GM21737 (cell line): Measurements from ENCODE around the gene CDH1.

Experiments
- ATAC-seq: cut with Tn5 transposase; IDR thresholded peaks from one replicate; pipeline ENCODE4 v1.9.1; 2021; ENCODE audit warnings: mild to moderate bottlenecking, moderate library complexity; ENCODE audit not compliant: unreplicated experiment

CDH1 gene

DNA sequence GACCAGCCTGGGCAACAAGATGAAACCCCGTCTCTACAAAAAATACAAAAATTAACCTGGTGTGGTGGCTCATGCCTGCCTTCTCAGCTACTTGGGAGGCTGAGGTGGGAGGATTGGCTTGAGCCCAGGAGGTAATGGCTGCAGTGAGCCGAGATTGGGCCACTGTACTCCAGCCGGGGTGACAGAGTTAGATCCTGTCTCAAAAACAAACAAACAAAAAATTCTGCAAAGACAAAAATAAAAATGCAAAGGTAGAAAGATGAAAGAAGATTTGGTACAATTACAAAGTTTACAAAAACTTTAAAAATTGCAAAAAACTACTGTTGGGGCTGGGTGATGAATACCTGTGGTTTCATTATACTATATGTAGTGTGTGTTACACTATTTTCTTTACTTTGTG is 5.5 kb upstream of the CDH1 start:
- no peak for ATAC-seq

DNA sequence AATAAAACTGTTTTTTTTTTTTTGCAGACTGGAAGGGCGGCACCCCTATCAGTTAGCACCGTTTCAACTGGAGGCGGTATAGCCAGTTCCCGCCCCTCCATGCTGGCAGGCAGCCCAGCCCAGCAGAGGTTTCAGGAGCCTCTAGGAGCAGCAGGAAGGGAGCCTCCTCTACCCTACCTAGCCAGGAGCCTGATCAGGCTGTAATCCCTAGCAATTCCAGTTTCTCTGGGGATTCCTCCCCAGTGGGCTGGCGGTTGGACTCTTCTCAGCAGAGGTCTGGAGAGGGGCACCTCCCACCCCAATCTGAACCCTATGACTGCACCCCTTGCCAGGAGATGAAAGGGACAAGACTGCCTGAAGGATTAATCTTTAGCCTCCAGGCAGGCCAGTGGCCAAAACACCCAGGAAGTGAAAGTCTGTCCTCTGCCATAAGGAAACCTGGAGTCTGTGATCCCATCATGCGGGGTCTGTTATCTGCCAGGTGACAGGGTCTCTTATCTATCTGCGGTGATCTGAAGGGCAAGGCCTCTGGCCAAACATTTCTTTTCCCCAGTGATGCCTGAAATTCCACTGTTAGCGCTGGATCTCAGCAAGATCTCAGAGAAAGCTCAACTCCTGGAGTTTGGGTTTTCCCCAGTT is 4.9 kb upstream of the CDH1 start:
- ATAC-seq: no peak

DNA sequence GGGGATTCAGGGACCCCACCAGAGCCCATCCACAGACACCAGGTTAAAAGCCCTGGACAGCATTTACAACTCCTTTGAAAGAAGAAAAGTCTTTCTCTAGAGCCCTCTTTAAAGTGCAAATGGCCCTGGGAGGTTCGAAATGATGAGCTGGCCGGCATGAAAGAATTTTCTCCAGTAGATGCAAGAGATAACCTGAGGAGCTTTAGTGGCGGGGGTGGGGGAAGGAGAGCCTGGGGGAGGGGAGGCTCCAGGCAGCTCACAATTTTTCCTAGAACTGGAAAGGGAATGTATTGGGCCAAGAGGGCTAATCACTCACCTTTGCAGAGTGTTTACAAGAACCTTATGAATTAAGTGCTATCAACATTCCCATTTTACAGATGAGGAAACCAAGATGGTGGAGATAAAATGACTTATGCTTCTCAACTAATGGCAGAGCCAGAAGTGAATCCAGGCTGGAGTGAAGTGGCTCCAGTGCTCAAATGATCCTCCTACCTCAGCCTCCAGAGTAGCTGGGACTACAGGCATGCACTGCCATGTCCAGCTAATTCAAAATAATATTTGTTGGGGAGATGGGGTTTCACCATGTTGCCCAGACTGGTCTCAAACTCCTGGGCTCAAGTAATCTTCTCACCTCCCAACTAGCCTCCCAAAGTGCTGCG is 4.2 kb upstream of the CDH1 start:
- ATAC-seq: no peak

DNA sequence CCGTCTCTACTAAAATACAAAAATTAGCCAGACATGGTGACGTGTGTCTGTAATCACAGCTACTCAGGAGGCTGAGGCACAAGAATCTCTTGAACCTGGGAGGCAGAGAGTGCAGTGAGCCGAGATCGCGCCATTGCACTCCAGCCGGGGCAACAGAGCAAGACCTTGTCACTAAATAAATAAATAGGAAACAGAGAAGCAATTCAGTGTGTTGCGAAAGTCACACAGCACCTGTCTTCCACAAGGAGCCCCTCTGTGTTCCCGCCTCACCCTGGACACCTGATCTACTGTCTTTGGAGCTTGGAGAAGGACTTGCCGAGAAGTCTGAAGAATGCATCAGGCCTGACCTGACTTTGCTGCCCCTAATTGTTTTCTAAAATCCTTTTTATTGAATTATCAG is 3.5 kb upstream of the CDH1 start:
- ATAC-seq: no peak

DNA sequence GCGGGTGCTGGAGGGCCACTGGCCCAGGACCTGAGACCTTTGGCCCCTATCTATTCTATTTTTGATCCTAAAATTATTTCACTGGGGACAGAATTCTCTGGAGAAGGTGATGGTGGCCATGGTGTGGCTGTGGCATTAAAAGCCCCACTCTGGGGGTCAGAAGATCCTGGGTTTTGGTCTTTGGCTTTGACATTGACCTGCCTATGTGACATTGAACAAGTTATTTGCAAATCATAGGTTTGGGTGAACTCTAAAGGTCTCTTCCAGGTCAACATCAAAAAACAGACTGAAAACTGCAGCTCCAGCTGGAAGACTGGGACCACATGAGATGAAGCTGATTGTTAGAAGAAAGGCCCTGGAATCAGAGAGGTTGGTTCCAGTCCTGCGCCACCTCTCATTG is 2.3 kb upstream of the CDH1 start:
- no peak for ATAC-seq

DNA sequence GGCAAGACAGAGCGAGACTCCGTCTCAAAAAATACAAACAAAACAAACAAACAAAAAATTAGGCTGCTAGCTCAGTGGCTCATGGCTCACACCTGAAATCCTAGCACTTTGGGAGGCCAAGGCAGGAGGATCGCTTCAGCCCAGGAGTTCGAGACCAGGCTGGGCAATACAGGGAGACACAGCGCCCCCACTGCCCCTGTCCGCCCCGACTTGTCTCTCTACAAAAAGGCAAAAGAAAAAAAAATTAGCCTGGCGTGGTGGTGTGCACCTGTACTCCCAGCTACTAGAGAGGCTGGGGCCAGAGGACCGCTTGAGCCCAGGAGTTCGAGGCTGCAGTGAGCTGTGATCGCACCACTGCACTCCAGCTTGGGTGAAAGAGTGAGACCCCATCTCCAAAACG is 531 bp upstream of the CDH1 start:
- no peak for ATAC-seq

DNA sequence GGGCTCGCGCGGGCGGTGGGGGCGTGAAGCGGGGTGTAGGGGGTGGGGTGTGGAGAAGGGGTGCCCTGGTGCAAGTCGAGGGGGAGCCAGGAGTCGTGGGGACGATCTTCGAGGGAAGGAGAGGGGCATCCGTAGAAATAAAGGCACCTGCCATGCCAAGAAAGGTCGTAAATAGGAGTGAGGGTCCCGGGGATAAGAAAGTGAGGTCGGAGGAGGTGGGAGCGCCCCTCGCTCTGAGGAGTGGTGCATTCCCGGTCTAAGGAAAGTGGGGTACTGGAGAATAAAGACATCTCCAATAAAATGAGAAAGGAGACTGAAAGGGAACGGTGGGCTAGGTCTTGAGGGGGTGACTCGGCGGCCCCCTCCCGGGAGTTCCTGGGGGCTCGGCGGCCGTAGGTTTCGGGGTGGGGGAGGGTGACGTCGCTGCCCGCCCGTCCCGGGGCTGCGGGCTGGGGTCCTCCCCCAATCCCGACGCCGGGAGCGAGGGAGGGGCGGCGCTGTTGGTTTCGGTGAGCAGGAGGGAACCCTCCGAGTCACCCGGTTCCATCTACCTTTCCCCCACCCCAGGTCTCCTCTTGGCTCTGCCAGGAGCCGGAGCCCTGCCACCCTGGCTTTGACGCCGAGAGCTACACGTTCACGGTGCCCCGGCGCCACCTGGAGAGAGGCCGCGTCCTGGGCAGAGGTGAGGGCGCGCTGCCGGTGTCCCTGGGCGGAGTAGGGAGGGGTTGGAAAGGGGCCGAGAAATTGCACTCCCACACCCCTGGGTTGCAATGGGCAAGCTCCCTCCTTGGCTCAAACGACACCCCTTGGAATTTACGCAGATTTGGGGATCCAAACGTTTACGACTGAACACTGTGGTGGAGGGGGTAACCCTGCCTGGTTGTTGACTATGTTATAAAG is 888 bp downstream of the CDH1 start:
- no peak for ATAC-seq

DNA sequence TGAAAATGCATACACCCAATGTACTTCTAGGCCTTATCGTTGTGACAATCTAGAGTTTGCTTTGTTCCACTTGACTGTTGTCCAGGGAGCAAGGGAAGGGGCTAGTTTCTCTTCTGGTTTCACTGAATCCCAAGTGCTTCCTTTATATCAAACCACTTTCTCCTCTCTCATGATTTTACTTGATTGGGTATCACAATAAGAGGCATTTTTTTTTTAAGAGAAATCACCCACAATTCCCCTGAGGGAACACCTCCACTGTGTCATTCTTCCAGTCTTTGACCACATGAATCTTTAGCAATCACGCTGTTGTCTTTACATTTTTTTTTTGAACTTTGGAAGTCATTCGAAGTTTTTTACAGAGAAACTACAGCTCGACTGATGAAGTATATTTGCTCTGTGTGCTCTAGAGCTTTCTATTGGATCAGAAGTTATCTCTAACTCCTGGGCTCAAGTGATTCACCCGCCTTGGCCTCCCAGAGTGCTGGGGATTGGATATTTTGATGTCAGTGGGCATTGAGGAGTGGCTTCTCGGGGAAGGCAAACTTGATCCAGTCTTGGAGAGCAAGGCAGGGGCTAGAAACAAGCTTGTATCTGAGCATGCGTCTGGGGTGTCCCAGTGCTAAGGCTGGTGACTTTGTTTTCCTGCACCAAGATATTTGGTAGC is 3.0 kb downstream of the CDH1 start:
- no peak for ATAC-seq

DNA sequence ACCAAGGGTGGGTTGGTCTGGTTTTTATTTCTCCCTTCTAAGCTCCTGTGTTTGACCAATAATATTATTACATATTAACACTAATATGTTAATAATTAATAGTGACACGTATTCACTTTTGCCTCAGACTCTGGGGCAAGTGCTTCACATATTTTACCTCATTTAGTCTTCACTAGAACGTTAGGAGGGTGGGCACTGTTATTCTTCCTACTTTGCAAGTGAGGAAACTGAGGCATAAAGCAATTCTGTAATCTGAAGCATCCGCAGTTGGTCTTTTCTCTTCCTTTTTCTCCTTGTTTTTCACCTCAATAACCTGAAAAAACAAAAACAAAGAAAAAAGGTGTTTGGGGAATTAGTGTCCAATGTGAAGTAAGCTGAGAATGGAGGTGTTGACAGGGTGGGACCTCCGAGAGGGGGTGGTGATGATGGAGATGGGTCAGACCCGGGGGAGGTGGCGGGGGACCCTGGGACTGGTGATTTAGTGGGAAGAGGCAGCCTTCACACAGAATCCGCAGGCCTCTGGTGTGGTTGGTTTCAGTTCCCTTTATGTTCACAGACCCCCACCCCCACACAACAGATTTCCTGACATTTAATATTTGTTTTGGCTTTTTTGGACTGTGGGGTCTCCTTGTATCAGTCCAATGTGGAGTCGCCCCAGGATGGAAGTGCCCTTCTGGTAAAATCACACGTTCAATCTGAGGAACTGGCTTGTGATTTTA is 3.7 kb downstream of the CDH1 start:
- no peak for ATAC-seq

DNA sequence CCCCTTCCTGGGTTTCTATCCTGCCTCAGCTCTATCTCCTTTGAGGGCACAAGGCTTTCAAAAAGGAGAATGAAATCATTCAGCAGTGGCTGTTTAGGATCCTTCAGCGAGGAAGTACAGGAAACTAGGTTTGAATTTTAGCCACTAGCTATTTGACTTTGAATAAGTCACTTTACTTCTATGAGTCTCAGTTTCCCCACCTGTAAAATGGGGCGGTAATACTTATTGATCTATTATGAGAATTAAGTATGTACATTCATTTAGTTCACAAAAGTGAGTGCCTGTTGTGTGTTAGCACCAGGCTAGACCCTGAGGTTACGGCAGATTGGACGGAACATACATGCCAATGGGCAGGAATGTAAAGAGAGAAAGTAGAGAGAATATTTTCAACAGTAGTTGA is 6.6 kb downstream of the CDH1 start:
- ATAC-seq: no peak

DNA sequence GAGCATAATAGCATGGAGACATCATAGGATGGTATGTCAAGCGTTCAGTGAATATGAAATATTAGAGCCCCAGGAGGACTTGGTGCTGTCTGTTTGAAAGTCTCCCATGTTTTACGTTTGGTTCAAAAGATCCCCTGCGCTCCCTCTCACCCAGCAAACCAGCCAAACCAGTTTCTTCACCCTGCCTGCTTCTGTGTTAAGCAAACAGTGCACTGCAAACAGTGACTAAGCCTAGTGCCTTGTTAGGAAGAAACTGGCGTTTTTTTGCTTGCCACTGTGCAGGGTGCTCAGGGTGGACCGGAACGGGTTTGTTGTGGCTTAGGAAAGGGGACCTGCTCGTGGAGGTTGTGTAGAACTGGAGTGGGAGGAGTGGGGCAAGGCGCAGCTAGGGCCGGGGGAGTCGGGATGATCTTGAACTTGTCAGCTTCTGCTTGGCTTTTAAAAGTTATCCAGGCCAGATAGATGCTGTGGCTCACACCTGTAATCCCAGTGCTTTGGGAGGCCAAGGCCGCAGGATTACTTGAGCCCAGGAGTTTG is 7.7 kb downstream of the CDH1 start:
- ATAC-seq: no peak

DNA sequence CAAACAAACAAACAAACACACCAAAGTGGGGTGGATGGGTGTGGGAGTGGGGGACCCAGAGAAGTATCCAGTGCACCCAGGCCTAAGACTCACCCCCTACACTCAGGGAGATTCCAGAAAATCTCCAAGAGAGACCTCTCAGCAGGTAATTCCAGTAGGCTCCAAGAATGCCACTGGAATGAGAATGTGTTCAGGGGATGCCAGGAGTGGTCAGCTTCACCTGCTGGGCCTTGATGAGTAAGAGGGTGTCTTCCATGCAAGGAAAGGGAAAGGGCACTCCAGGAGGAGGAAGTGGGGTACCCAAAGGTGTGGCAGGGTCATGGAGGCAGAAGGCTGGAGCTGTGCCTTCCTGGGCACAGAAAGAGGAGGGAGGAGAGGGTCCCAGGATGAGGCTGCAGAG is 9.9 kb downstream of the CDH1 start:
- no peak for ATAC-seq

DNA sequence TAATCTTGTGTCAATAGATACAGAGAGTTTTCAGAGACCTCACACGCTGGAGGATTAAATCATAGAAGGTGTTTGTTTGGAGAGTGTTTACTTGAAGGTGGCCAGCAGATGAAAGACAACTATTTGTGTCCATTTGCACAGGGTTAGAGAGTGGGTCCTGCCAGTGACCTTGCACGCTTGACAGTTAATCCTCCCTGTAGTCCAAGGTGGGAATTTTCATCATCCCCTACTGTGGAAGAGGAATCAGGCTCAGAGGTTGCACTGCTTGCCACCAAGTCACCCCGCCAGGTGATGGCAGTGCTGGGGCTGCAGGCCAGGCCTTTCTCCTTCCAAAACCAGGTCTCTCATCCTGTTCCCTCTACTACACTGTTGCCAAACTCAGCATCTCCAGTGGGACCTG is 12.3 kb downstream of the CDH1 start:
- ATAC-seq: no peak

DNA sequence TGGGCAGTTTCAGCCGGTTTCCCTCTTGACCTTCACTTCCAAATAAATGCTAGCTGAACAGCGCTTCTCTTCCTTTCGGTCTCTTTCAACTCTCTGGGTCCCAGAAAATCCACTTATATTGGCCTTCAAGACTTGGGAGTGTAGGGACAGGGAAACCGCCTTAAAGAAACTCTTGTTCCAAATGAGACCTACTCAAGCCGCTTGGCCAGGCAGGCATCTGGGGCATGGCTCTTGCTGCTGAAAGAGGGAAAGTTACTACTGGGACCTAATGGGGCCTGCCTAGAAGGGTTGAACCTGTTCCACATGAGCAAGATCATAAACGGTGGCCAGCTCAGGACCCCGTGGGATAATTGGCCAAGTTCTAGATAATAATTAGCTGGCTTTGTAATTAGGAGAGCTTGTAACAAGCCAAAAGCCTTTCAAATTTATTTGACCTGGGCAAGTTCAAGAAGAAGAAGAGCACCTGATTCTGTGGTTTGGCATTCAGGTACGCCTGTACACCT is 13.2 kb downstream of the CDH1 start:
- ATAC-seq: no peak

DNA sequence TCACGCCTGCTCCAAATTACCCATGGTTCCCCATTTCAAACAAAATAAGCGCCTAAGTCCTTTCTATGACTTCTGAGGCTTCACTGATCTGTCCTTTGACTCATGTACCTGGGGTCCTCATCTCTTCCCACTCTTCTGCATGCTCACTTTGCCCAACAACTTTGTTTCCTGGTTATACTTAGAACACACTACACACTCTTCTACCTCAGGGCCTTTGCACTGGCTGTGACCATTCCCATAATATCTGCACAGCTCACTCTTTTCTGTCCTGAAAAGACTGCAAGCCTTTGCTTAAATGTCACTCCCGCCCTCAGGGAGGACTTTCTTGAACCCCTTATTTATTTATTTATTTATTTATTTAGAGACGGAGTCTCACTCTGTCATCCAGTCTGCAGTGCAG is 14.1 kb downstream of the CDH1 start:
- no peak for ATAC-seq

DNA sequence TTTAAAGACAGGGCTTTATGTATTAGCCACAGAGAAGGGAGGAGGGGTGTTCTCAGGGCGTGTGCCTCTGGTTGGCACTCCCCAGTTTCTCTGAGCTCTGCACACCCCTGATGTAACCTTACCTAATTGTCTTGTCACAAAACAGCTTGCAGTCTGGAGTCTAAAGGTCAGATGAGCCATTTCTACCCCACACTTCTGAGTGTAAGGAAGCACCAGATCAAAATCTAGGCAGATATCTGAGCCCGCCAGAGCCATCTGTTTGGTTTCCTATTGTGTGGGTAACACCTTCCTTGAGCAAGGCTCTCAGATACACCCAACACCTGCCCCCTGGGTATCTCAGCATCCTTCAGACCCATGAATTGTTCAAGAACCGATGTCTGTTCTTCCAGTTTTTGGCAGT is 15.5 kb downstream of the CDH1 start:
- no peak for ATAC-seq

DNA sequence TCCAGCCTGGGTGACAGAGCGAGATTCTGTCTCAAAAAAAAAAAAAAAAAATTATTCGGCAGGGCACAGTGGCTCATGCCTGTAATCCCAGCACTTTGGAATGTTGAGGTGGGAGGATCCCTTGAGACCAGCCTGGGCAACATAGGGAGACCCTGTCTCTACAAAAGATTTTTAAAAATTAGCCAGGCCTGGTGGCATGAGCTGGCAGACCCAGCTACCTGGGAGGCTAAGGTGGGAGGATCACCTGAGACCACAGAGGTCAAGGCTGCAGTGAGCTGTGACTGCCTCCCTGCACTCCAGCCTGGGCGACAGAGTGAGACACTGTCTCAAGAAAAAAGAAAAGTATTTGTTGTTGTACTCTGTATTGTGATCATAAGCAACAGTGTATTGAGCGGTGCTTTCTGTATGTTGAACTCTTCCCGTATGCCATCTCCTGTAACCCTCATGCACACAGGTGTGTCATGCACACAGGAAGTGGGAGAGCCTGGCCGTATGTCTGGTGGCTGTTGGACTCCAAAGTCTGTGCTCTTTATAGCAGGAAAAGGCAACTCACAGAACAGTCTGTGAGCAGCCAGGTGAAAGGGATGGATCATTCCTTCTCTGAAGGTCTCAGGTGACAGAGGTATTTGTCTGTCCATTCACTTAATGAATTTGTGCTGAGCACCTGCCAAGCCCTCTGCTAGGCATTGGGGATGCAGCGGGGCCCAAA is 17.1 kb downstream of the CDH1 start:
- no peak for ATAC-seq

DNA sequence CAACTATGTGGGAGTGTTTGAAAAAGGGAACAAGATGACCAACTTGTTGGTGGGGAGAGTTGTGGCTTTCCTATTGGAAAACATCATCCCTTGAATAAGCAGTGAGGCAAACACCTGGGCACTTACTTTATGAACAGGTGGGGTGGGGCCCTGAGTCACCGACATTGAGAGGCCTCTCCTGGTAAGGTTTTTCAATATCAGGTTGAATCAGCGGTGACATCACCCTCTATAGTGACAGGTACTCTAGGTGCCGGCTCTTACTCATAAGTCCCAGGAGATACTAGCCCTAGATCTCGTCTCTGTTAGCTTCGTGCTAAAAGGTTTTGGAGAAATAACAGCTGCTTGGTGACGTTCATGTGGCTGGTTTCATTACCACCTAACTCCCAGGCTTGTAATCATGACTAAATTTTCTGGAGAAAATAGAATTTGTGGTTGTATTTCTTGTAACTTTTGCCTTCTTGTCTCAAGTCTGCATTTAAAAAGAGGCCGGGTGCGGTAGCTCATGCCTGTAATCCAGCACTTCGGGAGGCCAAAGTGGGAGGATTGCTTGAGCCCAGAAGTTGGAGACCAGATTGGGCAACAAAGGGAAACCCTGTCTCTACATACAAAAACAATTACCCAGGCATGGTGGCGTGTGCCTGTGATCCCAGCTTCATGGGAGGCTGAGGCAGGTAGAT is 19.3 kb downstream of the CDH1 start:
- peak; percentile 56 for ATAC-seq

DNA sequence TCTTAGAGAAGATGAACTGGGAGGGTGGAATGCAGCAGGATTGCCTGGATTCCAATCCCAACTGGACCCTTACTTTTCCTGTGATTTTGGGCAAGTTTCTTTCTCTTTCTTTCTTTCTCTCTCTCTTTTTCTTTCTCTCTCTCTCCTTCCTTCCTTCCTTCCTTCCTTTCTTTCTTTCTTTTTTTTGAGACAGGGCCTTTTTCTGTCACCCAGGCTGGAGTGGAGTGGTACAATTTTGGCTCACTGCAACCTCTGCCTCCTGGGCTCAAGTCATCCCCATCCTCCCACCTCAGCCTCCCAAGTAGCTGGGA is 20.5 kb downstream of the CDH1 start:
- ATAC-seq: no peak
